Loucy (cell line): ENCODE data around the gene RUNDC3A.

ENCODE experiments used
- EZH2phosphoT487 ChIP-seq: fragments of 200-600 bp; IDR thresholded peaks from 2 replicates; pipeline ENCODE4 v1.6.1; 2018; ENCODE audit warnings: antibody characterized with exemption, mild to moderate bottlenecking, moderate library complexity, borderline replicate concordance
- TF ChIP-seq, protein P1 (sequence below): fragments of 200-600 bp; sonication (generic); conservative IDR thresholded peaks from 2 replicates; pipeline ENCODE4 v1.5.1; 2014; ENCODE audit warnings: mild to moderate bottlenecking, antibody characterized with exemption, low read length

DNA sequence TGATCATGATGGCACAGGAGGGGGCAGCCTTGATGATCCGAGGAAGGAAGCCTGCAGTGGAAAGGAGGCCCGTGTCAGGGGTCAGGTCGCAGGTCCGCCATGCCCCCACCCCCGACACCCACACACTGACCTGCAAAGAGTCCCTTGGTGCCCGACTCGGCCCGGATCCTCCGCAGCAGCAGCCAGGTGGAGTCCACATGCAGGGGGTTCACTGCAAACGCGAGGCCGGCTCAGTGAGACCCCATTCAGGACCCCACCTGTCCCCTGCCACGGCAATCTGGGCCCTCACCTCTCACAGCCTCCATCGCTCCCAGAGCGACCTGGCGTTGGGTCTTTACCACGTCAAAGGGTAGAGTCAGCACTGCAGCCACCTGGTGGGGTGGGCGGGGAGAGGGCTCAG, 11.7 kb downstream of the RUNDC3A start:
- TF ChIP-seq, protein P1, sequence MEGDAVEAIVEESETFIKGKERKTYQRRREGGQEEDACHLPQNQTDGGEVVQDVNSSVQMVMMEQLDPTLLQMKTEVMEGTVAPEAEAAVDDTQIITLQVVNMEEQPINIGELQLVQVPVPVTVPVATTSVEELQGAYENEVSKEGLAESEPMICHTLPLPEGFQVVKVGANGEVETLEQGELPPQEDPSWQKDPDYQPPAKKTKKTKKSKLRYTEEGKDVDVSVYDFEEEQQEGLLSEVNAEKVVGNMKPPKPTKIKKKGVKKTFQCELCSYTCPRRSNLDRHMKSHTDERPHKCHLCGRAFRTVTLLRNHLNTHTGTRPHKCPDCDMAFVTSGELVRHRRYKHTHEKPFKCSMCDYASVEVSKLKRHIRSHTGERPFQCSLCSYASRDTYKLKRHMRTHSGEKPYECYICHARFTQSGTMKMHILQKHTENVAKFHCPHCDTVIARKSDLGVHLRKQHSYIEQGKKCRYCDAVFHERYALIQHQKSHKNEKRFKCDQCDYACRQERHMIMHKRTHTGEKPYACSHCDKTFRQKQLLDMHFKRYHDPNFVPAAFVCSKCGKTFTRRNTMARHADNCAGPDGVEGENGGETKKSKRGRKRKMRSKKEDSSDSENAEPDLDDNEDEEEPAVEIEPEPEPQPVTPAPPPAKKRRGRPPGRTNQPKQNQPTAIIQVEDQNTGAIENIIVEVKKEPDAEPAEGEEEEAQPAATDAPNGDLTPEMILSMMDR = no peak
- no peak for TF ChIP-seq EZH2phosphoT487
